Mesendoderm (in vitro differentiated cells): ENCODE results near the gene SAXO2.
"Not testable (repeated sequence)": the region's sequence is repeated elsewhere in the genome, so short reads cannot be mapped to it uniquely, and the experiment has no call there.

Experiments used
- DNase-seq: peaks from one replicate; pipeline ENCODE4 v3.0.0; 2013
- H2AK5ac ChIP-seq: 2 replicates; pipeline ENCODE4 v1.6.1; 2013; ENCODE audit warnings: low read length, inconsistent platforms
- H2BK120ac ChIP-seq: 2 replicates; pipeline ENCODE4 v1.6.1; 2013; ENCODE audit warnings: low read depth, mild to moderate bottlenecking, low read length, moderate library complexity, mixed read lengths
- H2BK15ac ChIP-seq: replicated peaks from 2 replicates; pipeline ENCODE4 v1.6.1; 2013; ENCODE audit warnings: low read depth, mild to moderate bottlenecking, moderate library complexity
- H2BK5ac ChIP-seq: 2 replicates; pipeline ENCODE4 v1.6.1; 2013; ENCODE audit warnings: low read length, inconsistent platforms
- H3K18ac ChIP-seq: 2 replicates; pipeline ENCODE4 v1.6.1; 2013; ENCODE audit warnings: mild to moderate bottlenecking, low read length, mixed read lengths
- H3K23ac ChIP-seq: one replicate; pipeline ENCODE4 v1.6.1; 2013; ENCODE audit warnings: low read length
- H3K27ac ChIP-seq: 2 replicates; pipeline ENCODE4 v1.5.1; 2013; ENCODE audit warnings: low read depth, mild to moderate bottlenecking, inconsistent platforms, low read length, moderate library complexity
- H3K27me3 ChIP-seq: 2 replicates; pipeline ENCODE4 v1.6.1; 2013; ENCODE audit warnings: low read length, control low read depth, mild to moderate bottlenecking, inconsistent platforms; ENCODE audit not compliant: insufficient read depth, poor library complexity
- H3K36me3 ChIP-seq: 2 replicates; pipeline ENCODE4 v1.6.1; 2013; ENCODE audit warnings: low read length, inconsistent platforms; ENCODE audit not compliant: control insufficient read depth, insufficient read depth
- H3K4ac ChIP-seq: one replicate; pipeline ENCODE4 v1.6.1; 2013; ENCODE audit warnings: low read depth, mild to moderate bottlenecking, low read length, moderate library complexity
- H3K4me1 ChIP-seq: 2 replicates; pipeline ENCODE4 v1.6.1; 2013; ENCODE audit warnings: low read depth, low read length, inconsistent platforms; ENCODE audit not compliant: control insufficient read depth
- H3K4me2 ChIP-seq: 2 replicates; pipeline ENCODE4 v1.6.1; 2013; ENCODE audit warnings: low read length
- H3K4me3 ChIP-seq: 2 replicates; pipeline ENCODE4 v1.5.1; 2013; ENCODE audit warnings: mild to moderate bottlenecking, low read length
- H3K56ac ChIP-seq: one replicate; pipeline ENCODE4 v1.6.1; 2013; ENCODE audit warnings: low read length
- H3K79me1 ChIP-seq: 2 replicates; pipeline ENCODE4 v1.6.1; 2013; ENCODE audit warnings: low read length, inconsistent platforms
- H3K79me2 ChIP-seq: 2 replicates; pipeline ENCODE4 v1.6.1; 2013; ENCODE audit warnings: mild to moderate bottlenecking, low read length; ENCODE audit not compliant: control insufficient read depth, insufficient read depth
- H3K9ac ChIP-seq: 2 replicates; pipeline ENCODE4 v1.6.1; 2013; ENCODE audit warnings: low read length, inconsistent platforms
- H4K5ac ChIP-seq: one replicate; pipeline ENCODE4 v1.6.1; 2013; ENCODE audit warnings: low read length
- H4K8ac ChIP-seq: one replicate; pipeline ENCODE4 v1.6.1; 2013; ENCODE audit warnings: low read depth, mild to moderate bottlenecking, control low read depth, low read length, moderate library complexity
- WGBS: extraction: QIAGEN DNeasy Blood & Tissue Kit; methylation state at CpG from one replicate; pipeline ENCODE4 v1.1.7; 2013; ENCODE audit warnings: low lambda C conversion rate, missing lambda C conversion rate; ENCODE audit not compliant: insufficient coverage; ENCODE audit errors: extremely low coverage; 5-methylcytosine and 5-hydroxymethylcytosine counted together

SAXO2 gene

GRCh38 chr15:82288202-82288601 is 25.6 kb downstream of the SAXO2 start:
- H2AK5ac ChIP-seq, H2BK15ac ChIP-seq, DNase-seq, H2BK5ac ChIP-seq, H4K8ac ChIP-seq, H3K4me3 ChIP-seq, H3K79me2 ChIP-seq, H3K9ac ChIP-seq, H2BK120ac ChIP-seq, H3K79me1 ChIP-seq, H3K27me3 ChIP-seq, H3K23ac ChIP-seq, H3K18ac ChIP-seq, H4K5ac ChIP-seq, H3K27ac ChIP-seq, H3K4me2 ChIP-seq, H3K4ac ChIP-seq, H3K56ac ChIP-seq, H3K36me3 ChIP-seq, H3K4me1 ChIP-seq: not testable (repeated sequence)
- no CpG with 5 or more reads among the region's 2 CpGs for WGBS

GRCh38 chr15:82292271-82292670 is 29.7 kb downstream of the SAXO2 start:
- H3K27ac ChIP-seq = no peak overlapping the region
- no peak overlapping the region for H3K56ac ChIP-seq
- no CpG with 5 or more reads among the region's 5 CpGs for WGBS
- no peaks in the 10 kb centered on the region for H3K4me1 ChIP-seq
- H2AK5ac ChIP-seq = no peak overlapping the region
- no peak overlapping the region for H2BK5ac ChIP-seq
- H2BK15ac ChIP-seq = no peak overlapping the region
- no peak for DNase-seq
- no peak overlapping the region for H3K4ac ChIP-seq
- no peaks in the 10 kb centered on the region for H3K79me1 ChIP-seq
- H4K5ac ChIP-seq = no peak overlapping the region
- no peak overlapping the region for H3K23ac ChIP-seq
- H2BK120ac ChIP-seq = no peak overlapping the region
- H3K4me3 ChIP-seq = no peak overlapping the region
- no peaks in the 10 kb centered on the region for H3K36me3 ChIP-seq
- H3K9ac ChIP-seq = no peak overlapping the region
- no peak overlapping the region for H3K18ac ChIP-seq
- H3K4me2 ChIP-seq = no peak overlapping the region
- H3K79me2 ChIP-seq = no peaks in the 10 kb centered on the region
- no peak overlapping the region for H4K8ac ChIP-seq
- H3K27me3 ChIP-seq = no peaks in the 10 kb centered on the region

GRCh38 chr15:82294061-82294690 is 31.6 kb downstream of the SAXO2 start:
- Histone ChIP-seq H3K23ac (no peak overlapping the region), H2BK5ac (no peak overlapping the region), H4K8ac (no peak overlapping the region), H3K4me1 (no peaks in the 10 kb centered on the region), H3K4me2 (no peak overlapping the region), H3K18ac (no peak overlapping the region), H4K5ac (no peak overlapping the region), H2BK120ac (no peak overlapping the region), H3K36me3 (no peaks in the 10 kb centered on the region), H3K27me3 (no peaks in the 10 kb centered on the region), H3K56ac (no peak overlapping the region), H3K27ac (no peak overlapping the region), H3K9ac (no peak overlapping the region), H3K79me2 (no peaks in the 10 kb centered on the region), H3K79me1 (no peaks in the 10 kb centered on the region), H2AK5ac (no peak overlapping the region), H3K4ac (no peak overlapping the region), H2BK15ac (no peak overlapping the region), H3K4me3 (no peak overlapping the region)
- no peak for DNase-seq
- no CpG with 5 or more reads among the region's 11 CpGs for WGBS

- Histone ChIP-seq H3K4me2 (no peak overlapping the region), H2AK5ac (no peak overlapping the region), H2BK120ac (no peak overlapping the region), H3K9ac (no peak overlapping the region), H3K23ac (no peak overlapping the region), H3K36me3 (no peaks in the 10 kb centered on the region), H3K27me3 (no peaks in the 10 kb centered on the region), H3K4me3 (no peak overlapping the region), H3K79me1 (no peaks in the 10 kb centered on the region), H3K56ac (no peak overlapping the region), H4K8ac (no peak overlapping the region), H3K79me2 (no peaks in the 10 kb centered on the region), H4K5ac (no peak overlapping the region), H2BK15ac (no peak overlapping the region), H3K27ac (no peak overlapping the region), H3K4me1 (no peaks in the 10 kb centered on the region), H2BK5ac (no peak overlapping the region), H3K18ac (no peak overlapping the region), H3K4ac (no peak overlapping the region)
- WGBS = no CpG with 5 or more reads among the region's 5 CpGs
- DNase-seq = no peak
Observed at GRCh38 chr15:82297546-82297945, 34.9 kb downstream of the SAXO2 start.

- Histone ChIP-seq H3K36me3 (no peaks in the 10 kb centered on the region), H3K56ac (no peak overlapping the region), H2BK15ac (no peak overlapping the region), H3K18ac (no peak overlapping the region), H3K4me3 (no peak overlapping the region), H3K4me2 (no peak overlapping the region), H2BK5ac (no peak overlapping the region), H3K23ac (no peak overlapping the region), H3K4me1 (no peaks in the 10 kb centered on the region), H2BK120ac (no peak overlapping the region), H4K5ac (no peak overlapping the region), H3K79me1 (no peaks in the 10 kb centered on the region), H2AK5ac (no peak overlapping the region), H3K9ac (no peak overlapping the region), H3K27me3 (no peaks in the 10 kb centered on the region), H4K8ac (no peak overlapping the region), H3K79me2 (no peaks in the 10 kb centered on the region), H3K27ac (no peak overlapping the region), H3K4ac (no peak overlapping the region)
- DNase-seq = no peak
- no CpG with 5 or more reads among the region's 13 CpGs for WGBS
Observed at GRCh38 chr15:82298032-82298431, 35.4 kb downstream of the SAXO2 start.

GRCh38 chr15:82298520-82298919 is 35.9 kb downstream of the SAXO2 start:
- no peak overlapping the region for H2BK5ac ChIP-seq
- H4K8ac ChIP-seq = no peak overlapping the region
- no peak for DNase-seq
- no peak overlapping the region for H3K4me2 ChIP-seq
- no peak overlapping the region for H3K4me3 ChIP-seq
- H3K36me3 ChIP-seq = no peaks in the 10 kb centered on the region
- H3K4ac ChIP-seq = no peak overlapping the region
- H2BK120ac ChIP-seq = no peak overlapping the region
- WGBS = no CpG with 5 or more reads among the region's 44 CpGs
- H3K18ac ChIP-seq = no peak overlapping the region
- no peaks in the 10 kb centered on the region for H3K4me1 ChIP-seq
- H3K79me2 ChIP-seq = no peaks in the 10 kb centered on the region
- no peak overlapping the region for H3K27ac ChIP-seq
- H3K9ac ChIP-seq = no peak overlapping the region
- H3K27me3 ChIP-seq = no peaks in the 10 kb centered on the region
- no peak overlapping the region for H4K5ac ChIP-seq
- no peak overlapping the region for H2AK5ac ChIP-seq
- no peaks in the 10 kb centered on the region for H3K79me1 ChIP-seq
- H2BK15ac ChIP-seq = no peak overlapping the region
- H3K23ac ChIP-seq = no peak overlapping the region
- H3K56ac ChIP-seq = no peak overlapping the region
